ENCODE measurements around the gene SLC7A9.
"Not testable (repeated sequence)": the region's sequence is repeated elsewhere in the genome, so short reads cannot be mapped to it uniquely, and the experiment has no call there.

SLC7A9 gene

DNA sequence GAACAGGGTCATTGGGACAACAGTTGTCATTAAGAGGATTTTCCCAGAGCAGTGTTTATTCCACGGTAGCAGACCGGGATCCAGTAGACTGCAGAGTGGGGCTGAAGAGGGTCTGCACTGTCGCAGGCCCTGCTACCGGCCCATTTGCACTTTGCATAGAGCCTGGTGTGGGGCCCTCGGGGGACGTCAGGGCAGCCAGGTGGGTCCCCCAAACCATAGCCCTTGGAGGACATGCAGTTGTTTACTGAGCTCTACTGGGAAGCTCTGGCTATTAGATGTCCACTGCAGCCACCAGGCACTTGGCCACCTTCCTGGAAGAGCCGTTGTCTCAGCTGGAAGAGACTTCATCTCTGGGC is 45.8 kb downstream of the SLC7A9 start:
- DNase-seq, result no peak

DNA sequence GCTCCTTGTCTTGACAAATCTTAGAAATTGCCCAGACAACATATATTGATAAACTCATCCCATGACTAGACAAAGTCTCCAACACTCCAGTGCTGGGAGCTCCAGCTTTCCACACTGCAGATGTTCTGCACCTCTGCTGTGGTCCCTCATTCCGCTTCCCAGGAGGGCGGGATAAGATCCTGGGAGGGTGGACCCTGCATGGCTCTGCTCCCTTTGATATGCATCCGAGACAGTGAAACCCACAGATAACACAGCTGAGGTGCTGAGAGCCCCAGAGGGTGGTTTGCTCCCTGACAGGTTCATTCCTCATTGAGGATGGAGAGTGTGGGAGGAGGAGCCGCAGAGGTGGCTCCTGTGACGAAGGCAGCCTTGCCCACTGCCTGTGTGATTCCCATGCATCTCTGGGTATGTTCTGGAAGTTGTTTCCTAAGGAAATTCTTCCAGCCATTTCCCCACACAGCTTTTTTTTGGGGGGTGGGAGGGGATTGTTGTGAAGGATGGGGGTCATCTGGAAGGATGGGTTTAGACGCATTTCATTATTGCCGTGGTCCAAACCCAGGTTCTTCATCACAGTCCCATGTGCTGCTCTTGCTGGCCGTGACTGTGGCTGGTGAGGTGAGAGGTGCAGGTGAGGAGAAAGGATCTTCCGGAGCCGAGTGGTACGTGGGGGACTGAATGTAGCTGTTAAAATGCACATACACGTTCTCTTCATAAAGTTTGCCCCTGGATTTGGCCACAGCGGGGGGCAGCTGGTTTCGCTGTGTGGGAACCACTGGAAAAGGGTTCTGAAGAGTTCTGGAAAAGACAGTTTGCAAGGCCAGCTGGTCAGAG is 46.4 kb downstream of the SLC7A9 start:
- no peak for DNase-seq

DNA sequence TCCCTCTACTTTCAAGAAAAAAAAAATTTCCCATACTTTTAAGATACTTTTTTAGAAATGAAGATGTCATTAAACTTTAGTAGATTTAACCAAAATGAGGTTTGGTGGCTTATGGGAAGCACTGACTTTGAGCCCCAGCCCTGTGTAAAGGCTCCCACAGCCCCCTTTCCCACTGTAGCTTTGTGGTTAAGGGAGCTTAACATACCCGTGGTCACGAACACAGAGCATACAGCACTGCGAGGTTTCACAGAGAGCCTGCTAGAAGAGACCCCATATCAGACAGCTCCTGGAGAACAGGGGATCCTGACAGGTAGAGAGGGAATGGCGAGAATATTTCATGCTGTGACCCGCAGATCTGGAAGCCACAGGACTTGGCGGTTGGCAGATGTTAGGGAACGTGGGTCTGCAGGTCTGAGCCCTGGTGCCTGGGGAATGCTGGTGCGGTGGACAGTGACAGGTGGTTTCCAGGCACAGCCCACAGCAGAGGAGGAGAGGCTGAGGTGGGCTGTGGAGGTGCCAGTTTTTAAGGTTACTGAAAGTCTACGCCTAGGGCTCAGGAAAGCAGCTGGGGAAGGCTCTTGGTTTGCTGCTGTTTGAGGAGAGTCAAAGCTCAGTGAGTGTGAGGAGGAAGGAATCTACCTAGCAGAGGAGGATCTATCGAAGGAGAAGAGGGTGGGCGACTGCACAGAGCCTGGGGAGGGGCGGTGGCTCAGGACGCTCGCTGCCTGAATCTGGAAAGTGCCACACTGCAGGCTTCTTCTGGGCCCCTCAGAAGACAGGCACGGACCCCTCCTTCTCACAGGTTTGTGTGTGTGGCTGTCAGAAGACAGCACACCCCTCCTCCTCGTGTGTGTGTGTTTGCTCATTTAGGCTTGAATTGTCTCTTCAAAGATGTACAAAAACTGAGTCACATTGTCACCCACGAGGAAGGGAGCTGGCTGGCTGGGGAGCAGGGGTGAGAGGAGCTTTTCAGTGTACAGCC is 49.9 kb downstream of the SLC7A9 start:
- no peak for DNase-seq

DNA sequence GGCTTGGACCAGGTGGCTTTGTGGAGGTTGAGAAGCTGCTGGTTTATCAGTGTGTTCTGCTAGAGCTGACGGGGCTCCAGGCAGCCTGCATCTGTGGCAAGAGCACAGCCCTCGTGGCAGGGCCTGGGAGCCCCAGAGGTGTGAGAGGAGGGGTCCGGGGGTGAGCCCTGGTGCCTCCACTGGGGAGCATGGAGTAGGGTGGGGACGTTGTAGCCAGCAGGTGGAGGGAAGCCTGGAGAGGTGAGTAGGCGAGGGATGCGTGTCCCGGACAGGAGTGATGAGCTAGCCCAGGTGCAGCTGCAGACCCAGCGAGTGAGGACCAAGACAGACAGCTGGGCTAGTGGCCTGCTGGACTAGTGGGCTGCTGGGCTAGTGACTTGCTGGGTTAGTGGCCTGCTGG is 51.0 kb downstream of the SLC7A9 start:
- no peak for DNase-seq

DNA sequence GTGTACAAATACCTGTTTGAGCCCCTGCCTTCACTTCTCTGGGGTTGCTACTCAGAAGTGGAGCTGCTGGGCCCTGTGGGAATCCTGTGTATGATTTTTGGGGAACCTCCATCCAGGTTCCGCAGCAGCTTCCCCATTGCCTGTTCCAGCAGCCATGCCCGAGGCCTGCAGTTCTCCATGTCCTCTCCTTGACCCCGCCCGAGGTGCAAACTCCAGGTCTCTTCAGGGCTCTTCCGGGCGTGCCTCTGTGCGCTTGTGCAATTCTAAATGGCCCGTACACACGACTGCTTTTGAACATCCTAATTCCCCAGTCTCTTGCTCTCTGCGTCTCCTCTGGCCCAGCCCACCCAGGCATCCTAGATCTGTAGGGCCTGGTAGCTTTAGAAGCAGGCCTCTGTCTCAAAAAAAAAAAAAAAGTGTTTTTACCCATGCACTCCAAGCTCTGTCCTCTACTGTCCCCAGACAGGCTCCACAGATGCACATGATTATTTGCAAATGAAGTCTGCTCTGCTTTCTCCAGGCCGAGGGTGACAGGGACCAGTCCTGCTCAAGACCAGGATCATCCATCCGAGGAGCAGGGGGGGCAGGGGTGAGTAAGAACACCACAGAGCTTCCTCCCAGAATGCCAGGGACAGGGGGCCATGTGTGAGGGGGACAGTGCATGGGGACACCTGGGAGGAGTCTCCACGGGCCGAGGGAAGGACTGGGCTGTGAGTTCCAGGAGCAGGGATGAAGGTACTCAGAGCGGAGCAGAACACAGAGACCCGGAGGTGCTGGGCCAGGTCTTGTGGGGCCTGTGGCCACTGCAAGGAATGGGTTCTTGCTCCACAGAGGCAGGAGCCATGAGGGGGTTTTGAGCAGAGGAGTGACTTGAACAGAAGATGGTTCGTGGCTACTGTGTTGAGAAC is 51.7 kb downstream of the SLC7A9 start:
- DNase-seq, result no peak

DNA sequence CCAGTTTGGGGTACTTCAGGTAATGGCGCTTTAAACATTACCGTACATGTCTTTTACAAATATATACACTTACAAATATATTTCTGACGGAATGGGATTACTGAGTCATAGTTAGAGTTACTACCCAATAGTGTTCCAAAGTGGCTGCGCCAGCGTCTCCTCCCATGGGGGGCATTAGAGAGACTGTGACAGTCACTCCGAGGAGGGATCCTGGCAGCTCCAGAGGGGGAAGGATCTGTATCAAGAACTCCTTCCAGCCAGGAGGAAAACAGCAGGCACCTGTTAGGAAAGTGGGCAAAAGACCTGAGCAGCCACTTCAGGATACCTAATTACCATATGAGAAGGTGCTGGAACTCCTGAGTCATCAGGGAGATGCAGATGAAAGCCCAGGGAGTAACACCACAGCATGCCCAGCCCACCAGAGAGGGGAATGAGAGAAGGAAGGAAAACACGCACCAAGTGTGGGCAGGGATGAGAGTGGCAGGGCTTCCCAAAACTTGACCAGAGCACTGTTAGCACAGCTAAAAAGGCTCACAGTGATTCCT is 52.9 kb downstream of the SLC7A9 start:
- DNase-seq, result no peak

DNA sequence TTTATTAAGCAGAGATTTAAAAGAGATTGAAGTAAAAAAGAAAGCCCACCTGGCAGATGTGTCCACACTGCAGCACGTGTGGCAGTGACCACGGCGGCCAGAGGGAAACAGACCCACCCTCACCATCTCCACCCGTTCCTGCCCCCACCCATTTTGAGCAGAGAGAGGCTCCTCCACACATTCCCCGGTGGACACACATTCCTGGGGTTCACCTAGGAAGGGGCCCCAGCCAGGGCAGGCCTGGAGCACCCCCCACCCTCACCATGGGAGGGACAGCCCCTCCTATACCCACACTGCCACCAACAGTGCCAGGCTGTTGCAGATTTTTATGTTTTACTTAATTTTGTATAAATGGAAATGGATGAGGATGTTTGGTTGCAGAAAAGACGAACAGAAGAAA is 54.9 kb downstream of the SLC7A9 start:
- DNase-seq, result no peak

DNA sequence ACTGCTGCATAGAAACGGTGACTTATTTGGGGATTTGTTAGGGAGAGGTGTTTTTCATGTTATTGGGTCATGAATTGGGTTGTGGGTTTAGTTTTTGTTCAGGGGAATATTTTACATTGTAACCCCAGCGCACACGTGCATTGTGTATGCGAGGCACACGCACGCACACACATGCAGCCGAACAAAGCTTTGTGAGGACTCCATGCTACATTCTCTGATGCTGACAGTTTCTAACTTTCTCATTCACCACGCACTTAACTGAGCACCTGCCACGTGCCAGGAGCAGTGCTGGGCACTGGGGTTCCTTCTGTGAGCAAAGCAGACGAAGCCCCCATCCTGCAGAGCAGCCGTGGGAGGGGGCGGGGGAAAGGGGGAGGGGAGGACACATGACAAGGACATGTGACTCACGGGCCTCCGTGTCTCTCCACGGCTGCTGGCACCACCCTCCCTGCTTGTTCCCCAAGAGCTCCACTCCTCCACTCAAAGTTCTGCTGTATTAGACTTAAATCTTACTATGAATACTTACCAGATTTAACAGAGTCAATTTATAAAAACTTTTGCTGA is 55.6 kb downstream of the SLC7A9 start:
- DNase-seq, result no peak

DNA sequence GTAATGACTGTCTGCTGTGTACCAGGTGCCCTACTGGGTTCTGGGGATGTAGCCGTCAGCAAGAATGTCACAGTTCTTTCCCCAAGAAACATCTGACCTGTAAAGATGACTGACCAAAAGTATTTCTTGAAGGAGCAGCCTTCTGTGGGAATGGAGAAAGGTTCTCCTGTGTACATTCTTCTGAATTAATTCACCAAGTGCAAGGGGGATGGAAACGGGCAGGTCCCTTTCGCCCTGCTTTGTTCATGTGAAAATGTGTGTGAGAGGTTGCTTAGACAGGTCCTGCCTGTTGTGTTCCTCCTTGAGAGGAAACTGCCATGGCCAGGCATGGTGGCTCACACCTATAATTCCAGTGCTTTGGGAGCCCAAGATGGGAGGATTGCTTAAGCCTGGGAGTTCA is 57.0 kb downstream of the SLC7A9 start:
- no peak for DNase-seq

DNA sequence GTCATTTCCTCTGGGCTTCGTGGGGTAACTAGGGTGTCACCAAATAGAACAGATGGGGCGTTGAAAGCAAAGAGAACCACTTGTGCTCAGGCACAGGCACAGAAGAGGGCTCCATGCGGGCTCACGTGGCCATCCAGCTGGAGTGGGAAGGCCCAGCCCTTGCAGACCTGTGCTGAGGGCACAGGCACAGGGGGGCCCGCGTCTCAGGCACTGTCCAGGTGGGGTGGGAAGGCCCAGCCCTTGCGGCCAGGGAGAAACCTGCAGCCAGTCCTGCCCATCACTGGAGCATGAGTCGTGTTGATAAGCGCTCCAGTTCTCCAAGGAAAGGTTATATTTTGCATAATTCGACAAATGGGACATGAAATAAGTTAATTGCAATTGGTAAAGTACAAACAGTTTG is 57.5 kb downstream of the SLC7A9 start:
- no peak for DNase-seq

DNA sequence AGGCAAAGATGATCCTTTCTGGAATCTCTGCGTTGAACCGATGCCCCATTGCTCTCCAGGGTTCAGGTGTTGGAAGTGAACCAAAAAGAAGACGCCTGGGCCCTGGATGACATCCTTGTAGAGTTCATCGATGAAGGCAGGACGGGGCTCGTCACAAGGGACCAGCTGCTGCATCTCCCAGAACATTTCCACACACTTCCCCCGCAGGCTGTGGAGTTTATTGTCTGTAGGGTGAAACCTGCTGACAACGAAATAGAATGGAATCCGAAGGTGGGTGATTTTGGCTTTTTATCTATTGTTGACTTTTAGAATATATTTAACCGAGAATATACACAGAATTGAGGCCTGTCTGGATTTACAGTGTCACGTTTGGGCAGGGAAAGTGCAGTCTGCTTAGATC is 58.4 kb downstream of the SLC7A9 start:
- no peak for DNase-seq

DNA sequence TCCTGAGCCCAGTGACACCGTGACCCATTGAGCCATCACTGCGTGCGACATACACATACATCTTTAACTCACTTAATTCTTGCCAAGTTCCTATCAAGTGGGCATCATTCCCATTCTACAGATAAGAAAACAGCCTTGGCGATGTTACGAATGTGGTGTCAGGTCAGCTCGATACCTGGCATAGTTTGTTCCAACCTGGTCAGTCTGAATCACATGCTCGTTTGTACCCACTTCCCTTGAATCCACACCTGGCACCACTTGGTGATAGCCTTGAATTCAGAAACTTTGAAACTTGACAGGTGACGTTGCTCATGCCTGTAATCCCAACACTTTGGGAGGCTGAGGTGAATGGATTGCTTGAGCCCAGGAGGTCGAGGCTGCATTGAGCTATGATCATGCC is 59.1 kb downstream of the SLC7A9 start:
- DNase-seq, result no peak

DNA sequence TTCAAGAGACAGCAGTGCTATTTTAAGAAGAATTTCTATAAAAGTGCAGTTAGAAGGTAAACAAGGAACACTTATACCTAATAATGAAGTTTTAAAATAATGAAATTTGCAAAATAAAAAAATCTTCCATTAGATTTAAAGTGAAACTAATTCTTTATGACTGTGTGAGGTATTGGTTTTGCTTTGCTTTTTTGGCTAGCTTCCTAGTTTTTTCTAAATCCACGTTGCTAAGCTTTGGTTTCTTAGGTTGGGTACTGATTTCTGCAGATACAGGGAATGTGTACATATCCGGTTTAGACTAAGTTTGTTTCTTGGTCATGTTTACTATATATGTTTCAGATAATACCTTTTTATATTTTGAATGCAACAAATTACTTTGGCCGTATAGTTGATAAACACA is 59.8 kb downstream of the SLC7A9 start:
- DNase-seq, result no peak

DNA sequence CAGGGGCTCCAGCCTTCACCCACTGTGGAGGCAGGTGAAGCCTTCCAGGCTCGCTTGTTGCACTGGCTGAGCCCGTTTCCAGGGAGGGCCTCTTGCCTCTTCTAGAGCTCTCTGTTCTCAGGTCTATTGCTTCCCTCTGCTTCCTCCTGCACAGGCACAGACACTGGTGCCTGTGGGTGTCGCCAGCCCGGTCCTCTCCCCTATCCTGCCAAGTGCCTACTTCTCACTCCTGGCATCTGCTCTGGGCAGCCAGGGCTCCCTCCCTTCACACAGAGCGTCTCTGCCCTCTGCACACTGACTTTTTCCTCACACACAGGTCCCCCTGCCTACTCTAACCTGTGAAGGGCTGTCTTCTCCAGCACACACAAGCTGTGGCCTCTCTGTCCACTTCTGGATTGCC is 60.3 kb downstream of the SLC7A9 start:
- no peak for DNase-seq

DNA sequence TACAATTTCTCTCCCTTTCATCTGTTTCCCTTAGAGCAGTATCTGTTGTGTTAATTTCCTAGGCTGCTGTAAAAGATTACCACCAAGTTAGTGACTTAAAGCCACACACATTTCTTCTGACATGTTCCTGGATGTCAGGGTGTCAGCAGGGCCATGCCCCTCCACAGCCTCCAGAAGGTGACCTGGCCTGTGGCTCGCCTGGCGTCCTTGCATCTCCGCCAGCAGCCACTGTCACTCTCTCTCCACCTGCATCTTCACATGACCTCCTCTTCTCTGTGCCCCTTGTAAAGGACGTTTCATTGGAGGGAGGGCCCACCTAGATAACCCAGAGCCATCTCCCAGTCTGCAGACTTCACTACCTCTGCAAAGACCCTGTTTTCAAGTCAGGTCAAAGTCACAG is 61.3 kb downstream of the SLC7A9 start:
- no peak for DNase-seq

DNA sequence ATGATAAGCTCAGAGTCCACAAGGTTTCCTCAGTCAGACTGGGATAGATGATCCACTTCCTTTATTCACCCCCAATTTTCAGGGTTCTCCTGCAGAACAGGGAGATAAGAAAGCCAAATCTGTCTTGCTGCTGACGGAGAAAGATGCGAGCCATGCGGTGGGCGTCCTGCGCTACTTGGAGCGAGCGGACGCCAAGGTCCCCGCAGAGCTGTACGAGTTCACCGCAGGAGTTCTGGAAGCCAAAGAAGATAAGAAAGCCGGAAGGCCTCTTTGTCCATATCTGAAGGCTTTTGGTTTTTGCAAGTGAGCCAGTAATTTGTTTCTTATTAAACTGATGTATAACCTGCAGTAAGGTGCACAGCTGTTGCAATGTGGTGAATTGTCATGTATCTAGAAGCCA is 66.7 kb downstream of the SLC7A9 start:
- no peak for DNase-seq

DNA sequence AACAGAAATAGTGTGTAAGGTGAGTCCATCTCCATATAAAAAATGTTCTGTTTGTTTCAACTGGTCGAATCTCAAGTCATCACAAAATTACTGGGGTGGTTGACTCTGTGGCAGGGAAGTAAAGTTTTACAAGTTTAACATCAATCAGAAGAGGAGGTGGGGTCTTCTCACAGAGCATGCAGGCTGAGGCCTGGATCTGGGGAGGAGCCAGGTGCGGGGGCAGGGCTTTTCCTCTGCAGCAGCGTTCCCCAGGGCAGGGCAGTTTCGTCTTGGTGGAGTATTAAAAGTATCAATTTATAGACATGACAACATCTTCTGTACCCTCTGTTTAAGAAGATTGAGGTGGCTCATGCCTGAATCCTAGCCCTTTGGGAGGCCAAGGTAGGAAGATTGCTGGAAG is 68.8 kb downstream of the SLC7A9 start:
- DNase-seq, result no peak

DNA sequence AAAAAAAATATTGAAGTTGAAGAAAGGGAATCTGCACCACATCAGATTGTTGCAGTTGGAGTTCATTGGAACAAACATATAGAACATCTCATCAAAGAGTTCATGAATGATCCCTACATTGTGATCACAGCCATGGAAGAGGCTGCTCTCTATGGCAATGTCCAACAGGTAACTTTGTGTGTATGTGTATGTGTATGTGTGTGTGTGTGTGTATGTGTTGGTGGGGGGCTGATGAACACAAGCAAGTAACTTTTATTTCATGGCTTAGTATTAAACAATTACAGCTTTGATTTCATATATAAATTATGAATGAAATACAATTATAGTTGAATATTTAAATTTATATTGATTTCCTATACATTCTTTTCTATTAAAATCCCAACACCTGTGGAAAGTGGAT is 69.4 kb downstream of the SLC7A9 start:
- DNase-seq, result no peak

DNA sequence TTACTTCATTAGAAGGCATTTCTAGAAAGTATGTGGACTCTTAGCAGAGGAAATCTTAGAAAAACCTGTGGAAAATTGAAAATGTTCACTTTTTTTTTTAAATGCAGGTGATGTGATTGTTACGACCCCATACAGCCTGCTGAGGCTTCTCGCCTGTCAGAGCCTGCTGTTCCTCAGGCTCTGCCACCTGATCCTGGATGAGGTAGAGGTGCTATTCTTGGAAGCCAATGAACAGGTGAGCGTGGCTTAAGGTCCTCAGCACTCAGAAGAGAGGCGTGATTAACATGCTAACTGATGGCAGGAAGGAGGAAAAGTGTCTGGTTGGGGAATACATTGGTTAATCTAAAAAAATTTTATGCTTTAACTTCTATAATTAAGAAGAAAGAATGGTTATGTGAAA is 71.4 kb downstream of the SLC7A9 start:
- no peak for DNase-seq

DNA sequence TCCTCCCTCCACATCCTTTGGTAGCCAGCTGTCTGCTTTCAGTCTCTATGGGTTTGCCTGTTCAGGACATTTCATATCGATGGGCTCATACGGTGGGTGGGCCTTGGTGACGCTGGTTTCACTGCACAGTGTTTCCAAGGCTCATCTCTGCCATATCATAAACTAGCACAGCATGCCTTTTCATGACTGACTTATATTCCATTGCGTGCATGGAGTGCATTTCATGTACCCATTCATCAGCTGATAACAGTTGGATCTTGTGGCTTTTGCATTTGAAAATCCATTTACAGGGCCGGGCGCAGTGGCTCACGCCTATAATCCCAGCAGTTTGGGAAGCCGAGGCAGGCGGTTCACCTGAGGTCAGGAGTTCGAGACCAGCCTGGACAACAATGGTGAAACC is 80.1 kb downstream of the SLC7A9 start:
- no peak for DNase-seq

DNA sequence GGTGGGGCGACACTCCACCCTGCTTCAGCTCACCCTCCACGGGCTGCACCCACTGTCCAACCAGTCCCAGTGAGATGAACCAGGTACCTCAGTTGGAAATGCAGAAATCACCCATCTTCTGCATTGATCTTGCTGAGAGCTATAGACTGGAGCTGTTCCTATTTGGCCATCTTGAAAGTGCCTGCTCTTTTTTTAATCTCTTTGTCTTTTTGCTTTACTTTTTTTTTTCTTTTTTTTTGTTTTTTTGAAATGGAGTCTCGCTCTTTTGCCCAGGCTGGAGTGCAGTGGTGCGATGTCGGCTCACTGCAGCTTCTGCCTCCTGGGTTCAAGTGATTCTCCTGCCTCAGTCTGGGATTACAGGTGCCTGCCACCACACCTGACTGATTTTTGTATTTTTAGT is 81.7 kb downstream of the SLC7A9 start:
- DNase-seq, result not testable (repeated sequence)

DNA sequence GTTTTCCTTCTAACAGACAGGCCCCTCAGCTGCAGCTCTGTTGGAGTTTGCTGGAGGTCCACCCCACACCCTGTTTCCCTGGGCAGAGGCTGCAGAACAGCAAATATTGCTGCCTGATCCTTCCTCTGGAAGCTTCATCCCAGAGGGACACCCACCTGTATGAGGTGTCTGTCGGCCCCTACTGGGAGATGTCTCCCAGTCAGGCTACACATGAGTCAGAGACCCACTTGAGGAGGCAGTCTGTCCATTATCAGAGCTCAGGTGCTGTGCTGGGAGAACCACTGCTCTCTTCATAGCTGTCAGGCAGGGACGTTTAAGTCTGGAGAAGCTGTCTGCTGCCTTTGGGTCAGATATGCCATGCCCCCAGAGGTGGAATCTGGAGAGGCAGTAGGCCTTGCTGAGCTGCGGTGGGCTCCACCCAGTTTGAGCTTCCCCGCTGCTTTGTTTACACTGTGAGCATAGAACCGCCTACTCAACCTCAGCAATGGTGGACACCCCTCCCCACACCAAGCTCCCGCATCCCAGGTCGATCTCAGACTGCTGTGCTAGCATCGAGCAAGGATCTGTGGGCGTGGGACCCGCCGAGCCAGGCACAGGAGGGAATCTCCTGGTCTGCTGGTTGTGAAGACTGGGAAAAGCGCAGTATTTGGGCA is 82.3 kb downstream of the SLC7A9 start:
- DNase-seq, result not testable (repeated sequence)

Data from stimulated activated CD8-positive, alpha-beta memory T cell treated with anti-CD3 and anti-CD28 coated beads, Interleukin-4, amount 100 ng/mL, for 48 hours (primary cell).